ENCODE results near the gene MCF2L. TPM values are rescaled to one million over a fixed set of nuclear protein-coding genes. Genes with fewer than 3 reads are reported as not detected.

Gene MCF2L
- total RNA-seq, 1 experiment from 2014 or later, result 22.1 TPM

DNA sequence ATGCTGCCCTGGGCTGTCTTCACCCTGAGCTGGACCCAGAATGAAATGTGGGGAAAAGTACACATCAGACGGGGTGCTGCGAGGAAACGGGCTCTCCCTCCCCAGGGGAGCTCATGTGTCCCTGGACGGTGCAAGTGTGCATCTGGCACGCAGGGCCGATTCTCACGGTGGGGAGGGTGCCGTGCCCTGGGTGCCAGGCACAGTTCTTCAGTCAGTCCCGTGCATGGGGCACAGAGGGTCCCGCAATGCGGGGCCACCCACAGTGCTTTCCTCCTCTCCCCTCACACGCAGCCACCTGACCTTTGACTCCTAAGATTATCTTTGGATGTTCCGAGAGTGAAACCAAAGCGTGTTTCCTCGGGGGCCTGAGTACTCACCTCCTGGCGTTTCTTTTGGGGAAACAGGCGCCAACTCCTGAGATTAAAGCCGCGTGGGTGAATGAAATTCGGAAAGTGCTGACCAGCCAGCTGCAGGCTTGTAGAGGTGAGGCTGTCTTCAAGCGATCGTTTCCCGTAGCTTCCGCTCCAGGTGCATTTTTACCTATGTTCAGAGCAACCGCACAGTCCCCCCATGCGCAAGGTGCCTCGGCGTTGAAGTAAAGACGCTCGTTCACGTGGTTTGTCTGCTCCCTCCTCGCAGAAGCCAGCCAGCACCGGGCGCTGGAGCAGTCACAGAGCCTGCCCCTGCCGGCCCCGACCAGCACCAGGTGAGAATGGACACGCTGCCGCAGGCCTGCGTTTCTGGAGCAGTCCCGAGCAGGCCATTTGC lies 119.1 kb downstream of the MCF2L start:
- Histone ChIP-seq H3K4me3 (ENCODE audit: low read depth, low read length) (no peak overlapping the region), H3K4me1 (0 out of 2 replicates have a peak, but pooled peaks cover 8% of the 10 kb centered on the region), H3K9me3 (no peaks in the 10 kb centered on the region), H3K27me3 (replicated peaks; ENCODE audit: control insufficient read depth, insufficient read depth, low read length) (no peaks in the 10 kb centered on the region), H3K36me3 (ENCODE audit: control insufficient read depth, insufficient read depth, low read length) (no peaks in the 10 kb centered on the region)
- no peaks in the 10 kb centered on the region for H3K4me1 Mint-ChIP-seq (ENCODE audit: low read depth, unreplicated experiment)
- DNase-seq, result no peak
- ChIA-PET CTCF (no interaction called here), POLR2A (no interaction called here)
- H3K27me3 Mint-ChIP-seq (ENCODE audit: insufficient read depth, unreplicated experiment), result no peaks in the 10 kb centered on the region
- no peaks in the 10 kb centered on the region for H3K9me3 Mint-ChIP-seq (ENCODE audit: unreplicated experiment)
- no TSS peak for BruUV-seq (replicated peaks)
- no peak overlapping the region for H3K4me3 Mint-ChIP-seq (ENCODE audit: unreplicated experiment)
- H3K36me3 Mint-ChIP-seq (ENCODE audit: insufficient read depth, unreplicated experiment), result no peaks in the 10 kb centered on the region
- H3K27ac Mint-ChIP-seq (ENCODE audit: unreplicated experiment), result no peak overlapping the region
- TF ChIP-seq, protein P1, sequence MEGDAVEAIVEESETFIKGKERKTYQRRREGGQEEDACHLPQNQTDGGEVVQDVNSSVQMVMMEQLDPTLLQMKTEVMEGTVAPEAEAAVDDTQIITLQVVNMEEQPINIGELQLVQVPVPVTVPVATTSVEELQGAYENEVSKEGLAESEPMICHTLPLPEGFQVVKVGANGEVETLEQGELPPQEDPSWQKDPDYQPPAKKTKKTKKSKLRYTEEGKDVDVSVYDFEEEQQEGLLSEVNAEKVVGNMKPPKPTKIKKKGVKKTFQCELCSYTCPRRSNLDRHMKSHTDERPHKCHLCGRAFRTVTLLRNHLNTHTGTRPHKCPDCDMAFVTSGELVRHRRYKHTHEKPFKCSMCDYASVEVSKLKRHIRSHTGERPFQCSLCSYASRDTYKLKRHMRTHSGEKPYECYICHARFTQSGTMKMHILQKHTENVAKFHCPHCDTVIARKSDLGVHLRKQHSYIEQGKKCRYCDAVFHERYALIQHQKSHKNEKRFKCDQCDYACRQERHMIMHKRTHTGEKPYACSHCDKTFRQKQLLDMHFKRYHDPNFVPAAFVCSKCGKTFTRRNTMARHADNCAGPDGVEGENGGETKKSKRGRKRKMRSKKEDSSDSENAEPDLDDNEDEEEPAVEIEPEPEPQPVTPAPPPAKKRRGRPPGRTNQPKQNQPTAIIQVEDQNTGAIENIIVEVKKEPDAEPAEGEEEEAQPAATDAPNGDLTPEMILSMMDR (IDR thresholded peaks at IDR 0.05; ENCODE audit: insufficient read depth in 1 of 2, low read depth in 1 of 2, low read length in 1 of 2, severe bottlenecking in 1 of 2, unreplicated experiment in 1 of 2), result no peak
- intact Hi-C loops (cut with micrococcal nuclease; ENCODE audit: unreplicated experiment), result loop anchor here (2.0 kb wide), 1 partner anchor 35 kb away; the partner anchor contains the start of gene F10

- Histone ChIP-seq H3K9me3 (no peaks in the 10 kb centered on the region), H3K36me3 (ENCODE audit: control insufficient read depth, insufficient read depth, low read length) (no peaks in the 10 kb centered on the region), H3K4me3 (ENCODE audit: low read depth, low read length) (no peak overlapping the region), H3K4me1 (0 out of 2 replicates have a peak, but pooled peaks cover 6% of the 10 kb centered on the region), H3K27me3 (replicated peaks; ENCODE audit: control insufficient read depth, insufficient read depth, low read length) (no peaks in the 10 kb centered on the region)
- H3K27me3 Mint-ChIP-seq (ENCODE audit: insufficient read depth, unreplicated experiment), result no peaks in the 10 kb centered on the region
- no peak for DNase-seq
- ChIA-PET POLR2A (no interaction called here), CTCF (no interaction called here)
- no peaks in the 10 kb centered on the region for H3K4me1 Mint-ChIP-seq (ENCODE audit: low read depth, unreplicated experiment)
- no peak overlapping the region for H3K27ac Mint-ChIP-seq (ENCODE audit: unreplicated experiment)
- TF ChIP-seq, protein P1 (IDR thresholded peaks at IDR 0.05; ENCODE audit: insufficient read depth in 1 of 2, low read depth in 1 of 2, low read length in 1 of 2, severe bottlenecking in 1 of 2, unreplicated experiment in 1 of 2), result no peak
- no peaks in the 10 kb centered on the region for H3K36me3 Mint-ChIP-seq (ENCODE audit: insufficient read depth, unreplicated experiment)
- no TSS peak for BruUV-seq (replicated peaks)
- H3K9me3 Mint-ChIP-seq (ENCODE audit: unreplicated experiment), result no peaks in the 10 kb centered on the region
- intact Hi-C loops (cut with micrococcal nuclease; ENCODE audit: unreplicated experiment), result no loop called here
- H3K4me3 Mint-ChIP-seq (ENCODE audit: unreplicated experiment), result no peak overlapping the region
Measured at GRCh38 chr13:113088691-113089020, 119.6 kb downstream of the MCF2L start.

GRCh38 chr13:113089693-113090414 lies 120.8 kb downstream of the MCF2L start:
- no peaks in the 10 kb centered on the region for H3K4me1 ChIP-seq
- H3K36me3 ChIP-seq (ENCODE audit: control insufficient read depth, insufficient read depth, low read length), result no peaks in the 10 kb centered on the region
- no peak overlapping the region for H3K27ac Mint-ChIP-seq (ENCODE audit: unreplicated experiment)
- no peaks in the 10 kb centered on the region for H3K27me3 Mint-ChIP-seq (ENCODE audit: insufficient read depth, unreplicated experiment)
- H3K4me3 Mint-ChIP-seq (ENCODE audit: unreplicated experiment), result no peak overlapping the region
- intact Hi-C loops (cut with micrococcal nuclease; ENCODE audit: unreplicated experiment), result no loop called here
- no peaks in the 10 kb centered on the region for H3K4me1 Mint-ChIP-seq (ENCODE audit: low read depth, unreplicated experiment)
- H3K27me3 ChIP-seq (replicated peaks; ENCODE audit: control insufficient read depth, insufficient read depth, low read length), result no peaks in the 10 kb centered on the region
- POLR2A ChIA-PET, result no interaction called here
- no peak for DNase-seq
- no peaks in the 10 kb centered on the region for H3K36me3 Mint-ChIP-seq (ENCODE audit: insufficient read depth, unreplicated experiment)
- no peaks in the 10 kb centered on the region for H3K9me3 ChIP-seq
- no TSS peak for BruUV-seq (replicated peaks)
- CTCF ChIA-PET, result no interaction called here
- TF ChIP-seq, protein P1 (IDR thresholded peaks at IDR 0.05; ENCODE audit: insufficient read depth in 1 of 2, low read depth in 1 of 2, low read length in 1 of 2, severe bottlenecking in 1 of 2, unreplicated experiment in 1 of 2), result no peak
- H3K9me3 Mint-ChIP-seq (ENCODE audit: unreplicated experiment), result no peaks in the 10 kb centered on the region
- H3K4me3 ChIP-seq (ENCODE audit: low read depth, low read length), result no peak overlapping the region

Data from Caco-2 (cell line).